ENCODE results near the gene DBNDD1.
A peak's percentile ranks its signal among the peaks of the same experiment; 100 is the strongest.
"Not testable (repeated sequence)": the region's sequence is repeated elsewhere in the genome, so short reads cannot be mapped to it uniquely, and the experiment has no call there.

The DBNDD1 gene

GRCh38 chr16:90011908-90012501 lies 7.3 kb downstream of the DBNDD1 start:
- H3K4me3 ChIP-seq (ENCODE audit: low read depth, low read length), result no peak overlapping the region
- no peak for DNase-seq (ENCODE audit: low read depth)
- no peak for TF ChIP-seq CTCF (IDR thresholded peaks at IDR 0.05; ENCODE audit: insufficient read depth, low read depth, low read length, missing control alignments)

- no peak overlapping the region for H3K4me3 ChIP-seq (ENCODE audit: low read depth, low read length)
- DNase-seq (ENCODE audit: low read depth), result no peak
- no peak for TF ChIP-seq CTCF (IDR thresholded peaks at IDR 0.05; ENCODE audit: insufficient read depth, low read depth, low read length, missing control alignments)
Observed at GRCh38 chr16:90011508-90011819, 7.8 kb downstream of the DBNDD1 start.

- DNase-seq (ENCODE audit: low read depth), result no peak
- no peak overlapping the region for H3K4me3 ChIP-seq (ENCODE audit: low read depth, low read length)
- no peak for TF ChIP-seq CTCF (IDR thresholded peaks at IDR 0.05; ENCODE audit: insufficient read depth, low read depth, low read length, missing control alignments)
Observed at GRCh38 chr16:90010676-90011507, 8.4 kb downstream of the DBNDD1 start.

- no peak for TF ChIP-seq CTCF (IDR thresholded peaks at IDR 0.05; ENCODE audit: insufficient read depth, low read depth, low read length, missing control alignments)
- peak overlapping the region; percentile 31 for H3K4me3 ChIP-seq (ENCODE audit: low read depth, low read length)
- no peak for DNase-seq (ENCODE audit: low read depth)
Observed at GRCh38 chr16:90009172-90009899, 9.9 kb downstream of the DBNDD1 start.

- TF ChIP-seq CTCF (IDR thresholded peaks at IDR 0.05; ENCODE audit: insufficient read depth, low read depth, low read length, missing control alignments), result no peak
- DNase-seq (ENCODE audit: low read depth), result peak; percentile 80
- peak overlapping the region; percentile 31 for H3K4me3 ChIP-seq (ENCODE audit: low read depth, low read length)
Observed at GRCh38 chr16:90008708-90009145, 10.5 kb downstream of the DBNDD1 start.

GRCh38 chr16:90007635-90008234 lies 11.5 kb downstream of the DBNDD1 start:
- not testable (repeated sequence) for DNase-seq (ENCODE audit: low read depth); H3K4me3 ChIP-seq (ENCODE audit: low read depth, low read length)

GRCh38 chr16:90007015-90007414 lies 12.2 kb downstream of the DBNDD1 start:
- no peak for TF ChIP-seq CTCF (IDR thresholded peaks at IDR 0.05; ENCODE audit: insufficient read depth, low read depth, low read length, missing control alignments)
- no peak for DNase-seq (ENCODE audit: low read depth)
- H3K4me3 ChIP-seq (ENCODE audit: low read depth, low read length), result no peak overlapping the region
